Hair follicle dermal papilla cell (primary cell): ENCODE results near the gene CASK. TPM values are rescaled to one million over a fixed set of nuclear protein-coding genes. Genes with fewer than 3 reads are reported as not detected.

ENCODE experiments used
- small RNA-seq: library from RNA; depleted of rRNA; stranded (forward); fragments of <200 nt; gene quantifications from one replicate; pipeline ENCODE3, GENCODE V24; 2012
- total RNA-seq: library from RNA; depleted of rRNA; stranded (reverse); fragments of >200 nt; gene quantifications from 2 replicates; pipeline ENCODE4 v1.2.3, GENCODE V29; 2012

Gene CASK
- total RNA-seq: 24.9 and 35.4 TPM in 2 replicates

DNA sequence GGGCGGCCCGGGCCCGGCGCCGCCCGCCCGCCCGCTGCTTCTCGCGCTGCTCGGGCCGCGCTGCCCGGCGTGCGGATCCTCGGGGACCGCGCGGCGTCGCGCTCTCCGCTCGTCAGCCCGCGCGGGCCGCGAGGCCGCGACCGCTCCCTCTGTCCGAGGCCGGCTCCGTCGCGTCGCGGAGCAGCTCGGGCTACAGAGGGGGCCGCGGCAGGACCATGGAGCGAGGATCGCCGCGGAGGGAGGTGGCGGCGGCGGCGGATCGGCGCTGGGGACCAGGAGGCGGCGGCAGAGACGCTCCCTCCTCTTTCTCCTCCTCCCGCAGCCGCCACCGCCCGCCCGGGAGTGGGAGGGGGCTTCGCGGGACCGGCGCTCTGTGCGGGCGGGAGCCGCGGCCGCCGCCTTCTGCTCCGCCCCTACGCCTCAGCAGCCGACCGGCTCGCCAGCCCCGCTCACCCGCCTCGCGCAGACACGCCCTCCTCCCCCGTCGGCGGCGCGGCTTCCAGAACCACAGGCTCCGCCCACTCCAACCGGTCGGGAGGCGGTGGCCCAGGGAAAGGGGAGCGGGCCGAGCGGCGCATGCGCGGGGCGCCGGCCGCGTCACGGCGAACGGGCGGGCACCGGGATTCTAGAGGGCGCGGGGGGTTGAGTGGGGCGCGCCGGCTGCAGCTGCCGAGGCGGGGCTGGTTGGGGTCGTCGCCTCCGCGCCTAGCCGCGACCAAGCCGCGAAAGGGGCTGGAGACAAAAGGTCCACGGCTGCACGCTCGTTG lies at the start of gene CASK:
Gene CASK (minus strand): TSS at position 344 of the 767 bp plus-strand sequence. CDS start 566 bp downstream, outside the sequence.

DNA sequence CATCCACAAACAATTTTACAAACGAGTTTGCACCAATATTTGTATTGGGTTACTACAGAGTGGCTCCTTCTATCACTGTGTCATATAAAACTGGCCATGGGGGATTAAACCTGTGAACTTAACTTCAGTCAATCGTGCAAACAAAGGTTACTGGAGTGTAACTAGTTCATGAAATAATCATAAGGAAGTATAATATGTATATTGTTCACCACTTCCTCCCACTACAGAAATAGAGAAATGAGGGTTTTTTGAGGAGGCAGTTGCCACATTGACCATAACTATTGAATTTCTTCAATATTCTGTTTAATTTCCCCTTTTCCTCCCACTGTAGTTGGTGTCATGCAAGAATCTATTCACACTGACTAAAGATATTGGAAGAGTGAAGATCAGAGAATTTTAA lies 199.5 kb downstream of the CASK start, which contains the start of gene GPR82:
Gene GPR82 (plus strand): TSS at position 356 of the 400 bp plus-strand sequence. CDS start 2,846 bp downstream, outside the sequence.

GRCh38 chrX:41688835-41689234 lies 234.5 kb downstream of the CASK start, which contains the start of gene GPR34:
Gene GPR34, plus strand, starts transcription at chrX:41688973. Its CDS starts 6,661 bp downstream, at chrX:41695634.

Small RNAs within 50 kb of the gene (small RNA-seq; reads per million reads assigned to genes)
- gene AL353691.2 (not detected), gene RN7SL144P (not detected), gene RNU6-1321P (not detected), gene RNU6-202P (not detected)

Other genes with a start within 250 kb of the CASK start
- gene GPR34, start 234.6 kb downstream of the CASK start, total RNA-seq: not detected in 2 replicates
- gene GPR82, start 199.4 kb downstream of the CASK start, total RNA-seq: not detected in 2 replicates